Smooth muscle cell (in vitro differentiated cells): ENCODE measurements around the gene MRPL21. TPM values are rescaled to one million over a fixed set of nuclear protein-coding genes. Genes with fewer than 3 reads are reported as not detected.

Source experiments
- DNase-seq: peaks from one replicate; lab custom pipeline; 2025; ENCODE audit not compliant: unreplicated experiment; lab: John Stamatoyannopoulos, UW
- H2AFZ ChIP-seq: fragments of 200-600 bp; sonication (generic); 2 replicates; pipeline ENCODE4 v1.6.0; 2016; ENCODE audit warnings: antibody characterized with exemption, low read depth, mild to moderate bottlenecking
- H3F3A ChIP-seq: fragments of 200-600 bp; sonication (generic); 2 replicates; pipeline ENCODE4 v1.6.0; 2017; ENCODE audit warnings: antibody characterized with exemption, low read depth
- H3K27ac ChIP-seq: fragments of 200-600 bp; sonication (generic); 2 replicates; pipeline ENCODE4 v1.5.1; 2016; ENCODE audit warnings: low read depth, mild to moderate bottlenecking
- H3K27me3 ChIP-seq: fragments of 200-600 bp; sonication (generic); 2 replicates; pipeline ENCODE4 v1.6.1; 2016; ENCODE audit warnings: low read depth, mild to moderate bottlenecking
- H3K36me3 ChIP-seq: fragments of 200-600 bp; sonication (generic); 2 replicates; pipeline ENCODE4 v1.5.1; 2016; ENCODE audit warnings: low read depth
- H3K4me1 ChIP-seq: fragments of 200-600 bp; sonication (generic); 2 replicates; pipeline ENCODE4 v1.5.1; 2016; ENCODE audit warnings: low read depth
- H3K4me2 ChIP-seq: fragments of 200-600 bp; sonication (generic); 2 replicates; pipeline ENCODE4 v1.6.0; 2016; ENCODE audit warnings: mild to moderate bottlenecking
- H3K4me3 ChIP-seq: fragments of 200-600 bp; sonication (generic); 2 replicates; pipeline ENCODE4 v1.5.1; 2016; ENCODE audit warnings: mild to moderate bottlenecking
- H3K79me2 ChIP-seq: fragments of 200-600 bp; sonication (generic); 2 replicates; pipeline ENCODE4 v1.6.0; 2016; ENCODE audit warnings: low read depth, mild to moderate bottlenecking
- H3K9ac ChIP-seq: fragments of 200-600 bp; sonication (generic); 2 replicates; pipeline ENCODE4 v1.6.0; 2016; ENCODE audit warnings: low read depth
- H3K9me3 ChIP-seq: fragments of 200-600 bp; sonication (generic); replicated peaks from 2 replicates; pipeline ENCODE4 v1.5.1; 2016; ENCODE audit warnings: low read depth
- H4K20me1 ChIP-seq: fragments of 200-600 bp; sonication (generic); 2 replicates; pipeline ENCODE4 v1.6.0; 2016; ENCODE audit warnings: low read depth
- CTCF ChIP-seq: fragments of 200-600 bp; sonication (generic); IDR thresholded peaks from 2 replicates; pipeline ENCODE4 v1.5.1; 2017; ENCODE audit warnings: borderline replicate concordance, mild to moderate bottlenecking, antibody characterized with exemption; ENCODE audit not compliant: insufficient read depth, poor library complexity, severe bottlenecking
- WGBS: methylation state at CpG from one replicate; pipeline ENCODE4 v1.1.7; 2016; ENCODE audit warnings: low lambda C conversion rate; 5-methylcytosine and 5-hydroxymethylcytosine counted together
- polyA plus RNA-seq: library from polyadenylated mRNA; unstranded; fragments of >200 nt; fragmentation: Nextera tagmentation; extraction: Ambion mirVana; gene quantifications from 2 replicates; pipeline ENCODE4 v1.2.1, GENCODE V29; 2016
- total RNA-seq: library from RNA; depleted of rRNA; stranded (reverse); fragments of >200 nt; gene quantifications from 2 replicates; pipeline ENCODE4 v1.2.3, GENCODE V29; 2014

Gene MRPL21
- total and polyA plus RNA-seq, 2 experiments from 2014 or later, result 41.2 to 110 TPM

- no peaks in the 10 kb centered on the region for H3F3A ChIP-seq
- H3K4me2 ChIP-seq, result no peak overlapping the region
- H3K4me1 ChIP-seq, result no peaks in the 10 kb centered on the region
- 98% methylated on average over 24 of the region's 24 CpGs for WGBS
- H3K4me3 ChIP-seq, result no peak overlapping the region
- H3K36me3 ChIP-seq, result no peaks in the 10 kb centered on the region
- H3K27me3 ChIP-seq, result no peaks in the 10 kb centered on the region
- no peak for TF ChIP-seq CTCF
- no peaks in the 10 kb centered on the region for H4K20me1 ChIP-seq
- DNase-seq, result no peak
- H3K9ac ChIP-seq, result no peak overlapping the region
- H2AFZ ChIP-seq, result no peak overlapping the region
- H3K9me3 ChIP-seq, result no peaks in the 10 kb centered on the region
- H3K79me2 ChIP-seq, result no peaks in the 10 kb centered on the region
- H3K27ac ChIP-seq, result no peak overlapping the region
These were observed 29.4 kb upstream of the MRPL21 start for GRCh38 chr11:68932933-68933577.

DNA sequence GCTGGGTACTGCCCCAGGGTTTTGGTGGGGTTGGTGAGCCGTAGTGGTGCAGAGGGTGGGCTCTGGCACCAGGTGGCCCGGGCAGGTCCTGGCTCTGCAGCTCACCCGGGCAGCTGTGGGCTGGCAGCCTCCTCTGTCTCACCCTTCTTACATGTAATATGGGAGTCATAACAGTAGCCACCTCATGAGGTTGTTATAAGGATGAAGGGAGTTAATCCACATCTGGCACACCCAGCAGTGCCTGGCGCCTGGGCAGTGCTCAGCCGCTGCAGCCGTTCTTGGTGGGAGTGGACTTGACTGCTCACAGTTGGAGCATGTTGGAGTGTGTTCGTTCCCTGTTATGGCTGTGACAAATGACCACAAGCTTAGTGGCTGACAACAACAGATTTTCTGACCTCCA, 28.7 kb upstream of the MRPL21 start:
- no peak overlapping the region for H3K4me3 ChIP-seq
- no peaks in the 10 kb centered on the region for H3K36me3 ChIP-seq
- DNase-seq, result no peak
- no peaks in the 10 kb centered on the region for H4K20me1 ChIP-seq
- H3K9me3 ChIP-seq, result no peaks in the 10 kb centered on the region
- no peaks in the 10 kb centered on the region for H3K4me1 ChIP-seq
- H3K9ac ChIP-seq, result no peak overlapping the region
- H2AFZ ChIP-seq, result no peak overlapping the region
- no peaks in the 10 kb centered on the region for H3K79me2 ChIP-seq
- no peaks in the 10 kb centered on the region for H3K27me3 ChIP-seq
- H3F3A ChIP-seq, result no peaks in the 10 kb centered on the region
- no peak overlapping the region for H3K4me2 ChIP-seq
- no peak overlapping the region for H3K27ac ChIP-seq
- 97% methylated on average over 7 of the region's 7 CpGs for WGBS
- TF ChIP-seq CTCF, result no peak

GRCh38 chr11:68931911-68932310, 28.3 kb upstream of the MRPL21 start:
- H3K79me2 ChIP-seq, result no peaks in the 10 kb centered on the region
- no peak overlapping the region for H3K4me2 ChIP-seq
- H3K4me1 ChIP-seq, result no peaks in the 10 kb centered on the region
- WGBS, result 94% methylated on average over 17 of the region's 17 CpGs
- no peak overlapping the region for H3K27ac ChIP-seq
- H3K36me3 ChIP-seq, result no peaks in the 10 kb centered on the region
- H3F3A ChIP-seq, result no peaks in the 10 kb centered on the region
- H3K27me3 ChIP-seq, result no peaks in the 10 kb centered on the region
- no peaks in the 10 kb centered on the region for H3K9me3 ChIP-seq
- H2AFZ ChIP-seq, result no peak overlapping the region
- H3K4me3 ChIP-seq, result no peak overlapping the region
- H4K20me1 ChIP-seq, result no peaks in the 10 kb centered on the region
- DNase-seq, result no peak
- no peak overlapping the region for H3K9ac ChIP-seq
- TF ChIP-seq CTCF, result no peak
